Measurements from ENCODE around the gene ETV3.

DNA sequence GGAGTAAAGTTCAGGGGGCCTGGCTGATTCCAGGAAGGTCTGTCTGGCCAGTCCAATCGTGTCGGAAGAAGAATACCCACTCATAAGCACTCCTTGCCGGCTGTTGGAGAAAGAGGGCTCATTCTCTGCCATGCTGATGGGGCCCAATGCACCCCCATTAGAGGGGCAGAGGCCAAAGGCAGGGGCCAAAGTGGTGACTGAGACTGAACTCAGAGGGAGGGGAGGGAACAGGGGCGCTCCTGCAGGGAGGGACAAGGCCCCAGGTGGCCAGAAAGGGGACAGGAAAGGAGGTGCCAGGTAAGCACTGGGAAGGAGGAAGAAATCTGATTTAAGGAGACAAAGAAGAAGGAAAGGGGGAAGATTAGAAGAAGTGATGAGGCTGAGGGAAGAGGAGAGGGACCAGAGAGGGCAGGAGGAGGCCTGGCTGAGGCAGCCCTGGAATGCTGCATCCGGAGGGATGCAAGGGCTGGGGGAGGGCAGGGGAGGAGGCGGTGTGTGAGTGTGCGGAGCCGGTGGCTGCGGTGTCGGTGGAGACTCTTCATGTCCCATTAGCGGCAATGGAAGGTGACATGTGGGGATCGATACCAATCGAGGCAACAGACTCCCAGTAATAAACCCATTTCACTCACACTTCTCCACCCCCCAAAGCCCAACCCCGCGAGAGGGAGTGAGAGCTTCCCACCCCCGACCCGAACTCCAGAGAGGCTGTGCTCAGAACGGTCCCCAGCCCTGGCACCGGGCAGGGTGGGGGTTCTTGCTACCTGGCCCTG, 26.6 kb downstream of the ETV3 start:
- TF ChIP-seq EZH2phosphoT487 (conservative IDR thresholded peaks at IDR 0.05; ENCODE audit: low read length): no peak
- TF ChIP-seq, protein P1, sequence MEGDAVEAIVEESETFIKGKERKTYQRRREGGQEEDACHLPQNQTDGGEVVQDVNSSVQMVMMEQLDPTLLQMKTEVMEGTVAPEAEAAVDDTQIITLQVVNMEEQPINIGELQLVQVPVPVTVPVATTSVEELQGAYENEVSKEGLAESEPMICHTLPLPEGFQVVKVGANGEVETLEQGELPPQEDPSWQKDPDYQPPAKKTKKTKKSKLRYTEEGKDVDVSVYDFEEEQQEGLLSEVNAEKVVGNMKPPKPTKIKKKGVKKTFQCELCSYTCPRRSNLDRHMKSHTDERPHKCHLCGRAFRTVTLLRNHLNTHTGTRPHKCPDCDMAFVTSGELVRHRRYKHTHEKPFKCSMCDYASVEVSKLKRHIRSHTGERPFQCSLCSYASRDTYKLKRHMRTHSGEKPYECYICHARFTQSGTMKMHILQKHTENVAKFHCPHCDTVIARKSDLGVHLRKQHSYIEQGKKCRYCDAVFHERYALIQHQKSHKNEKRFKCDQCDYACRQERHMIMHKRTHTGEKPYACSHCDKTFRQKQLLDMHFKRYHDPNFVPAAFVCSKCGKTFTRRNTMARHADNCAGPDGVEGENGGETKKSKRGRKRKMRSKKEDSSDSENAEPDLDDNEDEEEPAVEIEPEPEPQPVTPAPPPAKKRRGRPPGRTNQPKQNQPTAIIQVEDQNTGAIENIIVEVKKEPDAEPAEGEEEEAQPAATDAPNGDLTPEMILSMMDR (IDR thresholded peaks at IDR 0.05; ENCODE audit: insufficient read depth, low read length, poor library complexity, severe bottlenecking): no peak
